ENCODE data around the gene PDE3A.
A peak's percentile ranks its signal among the peaks of the same experiment; 100 is the strongest.
"Not testable (repeated sequence)": the region's sequence is repeated elsewhere in the genome, so short reads cannot be mapped to it uniquely, and the experiment has no call there.

The PDE3A gene

GRCh38 chr12:20505056-20505455 is 136.7 kb downstream of the PDE3A start:
- DNase-seq = no peak

GRCh38 chr12:20507056-20507455 is 138.7 kb downstream of the PDE3A start:
- no peak for DNase-seq

GRCh38 chr12:20507711-20508110 is 139.4 kb downstream of the PDE3A start:
- DNase-seq = no peak

- DNase-seq = no peak
These were observed 140.0 kb downstream of the PDE3A start for GRCh38 chr12:20508359-20508758.

GRCh38 chr12:20508962-20509361 is 140.6 kb downstream of the PDE3A start:
- DNase-seq = no peak

GRCh38 chr12:20510811-20511210 is 142.5 kb downstream of the PDE3A start:
- DNase-seq = no peak

GRCh38 chr12:20513189-20513588 is 144.9 kb downstream of the PDE3A start:
- DNase-seq = no peak

- no peak for DNase-seq
These were observed 146.3 kb downstream of the PDE3A start for GRCh38 chr12:20514598-20514997.

GRCh38 chr12:20520532-20520931 is 152.2 kb downstream of the PDE3A start:
- DNase-seq = peak in 1 of 2 experiments; percentile 10

- DNase-seq = no peak
These were observed 155.3 kb downstream of the PDE3A start for GRCh38 chr12:20523658-20524057.

GRCh38 chr12:20524113-20524512 is 155.8 kb downstream of the PDE3A start:
- DNase-seq = no peak

- DNase-seq = no peak
These were observed 156.8 kb downstream of the PDE3A start for GRCh38 chr12:20525064-20525610.

- DNase-seq = no peak
These were observed 159.3 kb downstream of the PDE3A start for GRCh38 chr12:20527417-20528163.

- DNase-seq = no peak
These were observed 159.9 kb downstream of the PDE3A start for GRCh38 chr12:20528208-20528607.

GRCh38 chr12:20546267-20546666 is 177.9 kb downstream of the PDE3A start:
- DNase-seq = no peak

- DNase-seq = no peak
These were observed 179.7 kb downstream of the PDE3A start for GRCh38 chr12:20547816-20548575.

- no peak for DNase-seq
These were observed 180.3 kb downstream of the PDE3A start for GRCh38 chr12:20548611-20549010.

GRCh38 chr12:20549108-20549719 is 180.9 kb downstream of the PDE3A start:
- DNase-seq = peak in 1 of 2 experiments; percentile 3

- DNase-seq = not testable (repeated sequence)
These were observed 183.6 kb downstream of the PDE3A start for GRCh38 chr12:20551742-20552442.

GRCh38 chr12:20552586-20552985 is 184.2 kb downstream of the PDE3A start:
- DNase-seq = not testable (repeated sequence)

- DNase-seq = no peak
These were observed 186.7 kb downstream of the PDE3A start for GRCh38 chr12:20555015-20555414.

GRCh38 chr12:20555771-20556170 is 187.4 kb downstream of the PDE3A start:
- DNase-seq = no peak

- DNase-seq = no peak
These were observed 188.8 kb downstream of the PDE3A start for GRCh38 chr12:20557096-20557495.
